ENCODE measurements around the gene PGK1.
"Not testable (repeated sequence)": the region's sequence is repeated elsewhere in the genome, so short reads cannot be mapped to it uniquely, and the experiment has no call there.

Gene PGK1

DNA sequence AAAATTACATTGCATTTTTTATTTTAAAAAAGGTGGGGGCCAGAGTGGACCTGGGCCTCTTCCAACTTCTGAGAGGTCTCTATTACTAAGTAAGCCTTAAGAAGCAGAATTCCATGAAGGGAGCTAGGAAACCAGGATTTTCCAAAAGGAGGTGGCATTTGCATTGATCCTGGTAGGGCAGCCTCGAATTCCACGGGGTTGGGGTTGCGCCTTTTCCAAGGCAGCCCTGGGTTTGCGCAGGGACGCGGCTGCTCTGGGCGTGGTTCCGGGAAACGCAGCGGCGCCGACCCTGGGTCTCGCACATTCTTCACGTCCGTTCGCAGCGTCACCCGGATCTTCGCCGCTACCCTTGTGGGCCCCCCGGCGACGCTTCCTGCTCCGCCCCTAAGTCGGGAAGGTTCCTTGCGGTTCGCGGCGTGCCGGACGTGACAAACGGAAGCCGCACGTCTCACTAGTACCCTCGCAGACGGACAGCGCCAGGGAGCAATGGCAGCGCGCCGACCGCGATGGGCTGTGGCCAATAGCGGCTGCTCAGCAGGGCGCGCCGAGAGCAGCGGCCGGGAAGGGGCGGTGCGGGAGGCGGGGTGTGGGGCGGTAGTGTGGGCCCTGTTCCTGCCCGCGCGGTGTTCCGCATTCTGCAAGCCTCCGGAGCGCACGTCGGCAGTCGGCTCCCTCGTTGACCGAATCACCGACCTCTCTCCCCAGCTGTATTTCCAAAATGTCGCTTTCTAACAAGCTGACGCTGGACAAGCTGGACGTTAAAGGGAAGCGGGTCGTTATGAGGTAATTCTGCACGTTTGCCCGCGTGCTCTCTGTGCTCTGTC lies at the start of gene PGK1:
Gene PGK1 (plus strand): TSS at position 626 of the 824 bp plus-strand sequence. CDS start 93 bp downstream, at position 719.
- DNase-seq (ENCODE audit: low read depth), result peak; percentile 98

DNA sequence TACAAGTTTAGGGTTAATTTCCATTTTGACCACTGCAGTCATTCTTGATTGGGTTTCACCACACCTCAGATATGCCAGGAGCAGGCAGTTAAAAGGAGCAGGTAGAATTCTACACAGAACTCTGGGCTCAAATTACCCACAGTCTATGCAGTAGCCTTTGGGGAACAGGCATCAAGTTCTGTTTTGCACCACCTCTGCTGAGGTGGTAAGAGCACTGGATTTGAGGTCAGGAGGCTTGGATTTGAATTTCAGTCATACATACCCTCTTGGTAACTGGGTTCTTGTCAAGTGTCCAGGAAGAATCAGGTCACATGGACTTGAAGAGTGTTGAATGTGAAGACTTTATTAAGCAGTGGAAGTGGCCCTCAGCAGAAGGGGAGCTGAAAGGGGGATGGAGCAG lies 40.4 kb upstream of the PGK1 start:
- no peak for DNase-seq (ENCODE audit: low read depth)

- no peak for DNase-seq (ENCODE audit: low read depth)
Measured at GRCh38 chrX:78064152-78064551, 39.9 kb upstream of the PGK1 start.

GRCh38 chrX:78064698-78065601 lies 39.1 kb upstream of the PGK1 start:
- peak; percentile 48 for DNase-seq (ENCODE audit: low read depth)

- no peak for DNase-seq (ENCODE audit: low read depth)
Measured at GRCh38 chrX:78066110-78066509, 37.9 kb upstream of the PGK1 start.

- no peak for DNase-seq (ENCODE audit: low read depth)
Measured at GRCh38 chrX:78071331-78071730, 32.7 kb upstream of the PGK1 start.

DNA sequence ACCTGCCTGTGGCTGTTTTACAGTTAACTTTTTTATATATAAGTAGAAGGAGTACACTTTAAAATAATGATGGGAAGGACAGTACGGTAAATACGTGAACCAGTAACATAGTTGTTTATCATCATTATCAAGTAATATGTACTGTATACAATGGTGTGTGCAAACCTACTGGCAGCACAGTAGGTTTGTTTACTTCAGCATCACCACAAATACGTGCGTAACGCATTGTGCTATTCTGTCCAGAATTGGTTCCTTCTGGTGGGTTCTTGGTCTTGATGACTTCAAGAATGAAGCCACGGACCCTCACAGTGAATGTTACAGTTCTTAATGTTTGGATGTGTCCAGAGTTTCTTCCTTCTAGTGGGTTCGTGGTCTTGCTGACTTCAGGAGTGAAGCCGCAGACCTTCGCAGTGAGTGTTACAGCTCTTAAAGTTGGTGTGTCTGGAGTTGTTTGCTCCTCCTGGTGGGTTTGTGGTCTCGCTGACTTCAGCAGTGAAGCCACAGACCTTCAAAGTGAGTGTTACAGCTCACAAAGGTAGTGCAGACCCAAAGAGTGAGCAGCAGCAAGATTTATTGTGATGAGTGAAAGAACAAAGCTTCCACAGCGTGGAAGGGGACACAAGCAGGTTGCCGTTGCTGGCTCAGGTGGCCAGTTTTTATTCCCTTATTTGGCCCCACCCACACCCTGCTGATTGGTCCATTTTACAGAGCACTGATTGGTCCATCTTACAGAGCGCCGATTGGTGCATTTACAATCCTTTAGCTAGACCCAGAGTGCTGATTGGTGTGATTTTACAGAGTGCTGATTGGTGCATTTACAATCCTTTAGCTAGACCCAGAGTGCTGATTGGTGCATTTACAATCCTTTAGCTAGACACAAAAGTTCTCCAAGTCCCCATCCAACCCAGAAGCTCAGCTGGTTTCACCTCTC lies 30.6 kb upstream of the PGK1 start:
- not testable (repeated sequence) for DNase-seq (ENCODE audit: low read depth)

- no peak for DNase-seq (ENCODE audit: low read depth)
Measured at GRCh38 chrX:78074088-78074487, 30.0 kb upstream of the PGK1 start.

DNA sequence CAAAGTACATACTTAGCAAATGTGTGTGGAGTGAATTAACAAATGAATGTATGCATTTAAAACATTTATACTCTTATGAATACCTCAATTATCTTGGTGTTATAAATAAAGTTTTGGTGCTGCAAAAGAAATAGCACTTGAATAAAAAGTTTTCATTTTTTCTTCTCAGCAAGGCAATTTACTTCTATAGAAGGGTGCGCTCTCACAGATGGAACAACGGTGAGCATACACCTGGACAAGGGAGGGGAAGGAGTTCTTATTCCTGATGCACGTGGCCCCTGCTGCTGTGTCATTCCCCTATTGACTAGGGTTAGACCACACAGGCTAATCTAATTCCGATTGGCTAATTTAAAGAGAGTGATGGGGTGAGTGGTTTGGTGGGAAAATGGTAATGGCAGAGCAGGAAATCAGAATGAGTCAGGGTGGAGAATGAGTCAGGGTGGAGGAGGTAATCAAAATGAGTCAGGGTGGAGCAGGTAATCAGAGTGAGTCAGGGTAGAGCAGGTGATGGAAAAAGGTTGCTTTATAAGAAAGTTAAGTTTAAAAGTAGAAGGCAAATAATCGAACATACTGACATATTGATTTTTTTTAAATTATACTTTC lies 28.2 kb upstream of the PGK1 start:
- DNase-seq (ENCODE audit: low read depth), result no peak

GRCh38 chrX:78081413-78081812 lies 22.6 kb upstream of the PGK1 start:
- not testable (repeated sequence) for DNase-seq (ENCODE audit: low read depth)

DNA sequence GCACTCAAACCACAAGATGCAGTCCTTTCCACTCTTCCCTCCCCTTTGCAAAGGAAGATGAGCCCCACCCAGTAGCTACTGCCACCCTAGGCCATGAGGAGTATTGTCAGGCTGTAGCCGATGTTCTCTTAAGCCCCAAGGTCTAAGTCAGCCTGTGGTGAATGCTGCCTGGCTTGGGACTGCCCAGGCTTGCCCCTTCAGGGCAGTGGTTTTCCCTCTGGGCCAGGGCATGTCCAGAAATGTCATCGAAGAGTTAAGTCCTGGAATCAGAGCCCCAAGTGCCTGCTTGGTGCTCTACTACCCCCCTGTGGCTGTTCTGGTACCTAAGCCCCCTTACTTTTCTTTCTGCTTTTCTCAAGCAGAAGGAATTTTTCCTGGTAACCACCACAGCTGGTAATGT lies 11.8 kb upstream of the PGK1 start:
- peak; percentile 46 for DNase-seq (ENCODE audit: low read depth)

DNA sequence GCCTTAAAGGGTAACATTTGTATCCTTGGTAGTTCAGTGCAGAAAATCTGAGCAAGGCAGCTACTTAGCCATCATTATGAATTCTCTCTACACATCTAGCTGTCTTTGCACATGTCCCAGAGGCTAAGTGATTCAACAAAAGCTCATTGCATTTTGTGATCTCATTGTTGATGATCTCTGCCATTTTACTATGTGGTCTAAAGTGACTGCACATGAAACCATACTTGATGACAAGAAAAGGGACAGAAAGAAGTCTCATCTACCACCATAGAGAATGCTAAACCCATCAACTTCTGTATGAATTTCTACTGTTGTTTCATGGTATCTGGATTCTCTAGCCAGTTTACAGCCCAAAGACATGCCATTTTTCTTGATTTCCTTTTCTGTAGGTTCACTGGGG lies 5.9 kb upstream of the PGK1 start:
- no peak for DNase-seq (ENCODE audit: low read depth)

- DNase-seq (ENCODE audit: low read depth), result no peak
Measured at GRCh38 chrX:78102091-78102490, 2.0 kb upstream of the PGK1 start.

GRCh38 chrX:78103001-78103622 lies 936 bp upstream of the PGK1 start:
- no peak for DNase-seq (ENCODE audit: low read depth)

DNA sequence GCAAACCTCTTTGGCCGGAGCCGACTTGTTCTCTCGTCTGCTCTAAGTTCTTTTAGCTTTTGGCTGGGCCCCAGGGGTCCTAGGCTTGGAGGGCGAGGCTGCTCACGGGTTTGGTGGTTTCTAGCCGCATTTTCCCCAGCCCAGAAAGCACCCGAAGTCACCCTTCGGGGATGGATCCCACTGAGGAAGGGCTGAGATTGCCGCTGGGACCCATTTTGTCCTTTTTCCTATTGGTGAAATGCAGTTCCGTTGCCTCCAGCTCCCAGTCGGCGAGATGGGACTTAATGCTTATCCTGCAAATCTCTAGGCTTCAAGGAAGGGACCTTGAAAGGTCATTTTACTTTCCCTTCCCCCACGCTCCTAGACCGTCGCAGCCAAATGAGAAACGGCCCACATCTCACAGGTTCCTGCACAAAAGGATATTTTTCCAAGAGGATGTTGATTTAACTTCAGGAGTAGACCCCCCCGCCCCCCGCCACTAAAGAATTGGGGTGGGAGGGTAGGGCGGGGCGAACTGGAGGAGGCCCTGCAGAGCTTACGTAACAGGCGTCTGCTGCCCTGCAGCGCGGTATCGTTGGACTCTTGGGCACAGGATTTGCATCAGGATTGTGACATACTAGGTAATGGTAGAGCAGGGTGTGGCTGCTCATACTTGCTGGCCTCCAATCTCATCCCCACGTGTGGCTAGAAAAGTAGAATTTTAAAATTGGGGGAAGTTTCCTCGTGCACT lies 564 bp downstream of the PGK1 start:
- peak; percentile 69 for DNase-seq (ENCODE audit: low read depth)

DNA sequence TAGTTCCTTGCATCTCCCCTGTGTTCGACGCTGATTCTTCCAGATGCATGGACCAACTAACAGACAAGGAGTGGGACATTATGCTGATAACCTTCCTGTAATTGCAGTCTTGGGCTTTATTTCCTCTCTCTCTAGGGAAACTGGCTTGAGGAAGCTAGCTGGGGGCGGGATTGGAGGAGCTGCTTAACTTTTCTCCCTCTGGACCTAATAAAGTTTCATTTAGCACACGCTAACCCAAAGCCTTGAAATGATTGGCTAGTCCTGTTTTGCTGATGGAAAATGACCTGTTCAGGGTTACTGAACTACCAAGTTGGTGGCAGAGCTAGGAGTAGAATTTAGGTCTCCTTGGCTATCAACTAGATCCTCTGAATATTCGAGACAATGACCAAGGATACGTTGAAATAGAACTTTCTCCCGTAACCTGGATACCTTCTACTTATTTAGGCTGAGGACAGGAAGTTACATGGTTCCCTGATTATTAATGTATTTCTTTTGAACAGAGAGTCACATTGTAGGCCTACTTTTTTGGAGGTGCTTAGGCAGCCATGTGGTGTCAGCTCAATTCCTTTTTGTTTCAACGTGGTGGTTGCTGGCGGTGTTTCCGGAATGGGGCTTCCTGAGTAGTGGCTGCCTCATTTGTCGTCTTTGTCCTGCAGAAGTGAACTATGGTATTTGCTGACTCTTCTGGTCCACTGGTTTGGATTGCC lies 2.0 kb downstream of the PGK1 start:
- DNase-seq (ENCODE audit: low read depth), result no peak

- no peak for DNase-seq (ENCODE audit: low read depth)
Measured at GRCh38 chrX:78106651-78106986, 2.6 kb downstream of the PGK1 start.

- DNase-seq (ENCODE audit: low read depth), result no peak
Measured at GRCh38 chrX:78109458-78109857, 5.4 kb downstream of the PGK1 start.

DNA sequence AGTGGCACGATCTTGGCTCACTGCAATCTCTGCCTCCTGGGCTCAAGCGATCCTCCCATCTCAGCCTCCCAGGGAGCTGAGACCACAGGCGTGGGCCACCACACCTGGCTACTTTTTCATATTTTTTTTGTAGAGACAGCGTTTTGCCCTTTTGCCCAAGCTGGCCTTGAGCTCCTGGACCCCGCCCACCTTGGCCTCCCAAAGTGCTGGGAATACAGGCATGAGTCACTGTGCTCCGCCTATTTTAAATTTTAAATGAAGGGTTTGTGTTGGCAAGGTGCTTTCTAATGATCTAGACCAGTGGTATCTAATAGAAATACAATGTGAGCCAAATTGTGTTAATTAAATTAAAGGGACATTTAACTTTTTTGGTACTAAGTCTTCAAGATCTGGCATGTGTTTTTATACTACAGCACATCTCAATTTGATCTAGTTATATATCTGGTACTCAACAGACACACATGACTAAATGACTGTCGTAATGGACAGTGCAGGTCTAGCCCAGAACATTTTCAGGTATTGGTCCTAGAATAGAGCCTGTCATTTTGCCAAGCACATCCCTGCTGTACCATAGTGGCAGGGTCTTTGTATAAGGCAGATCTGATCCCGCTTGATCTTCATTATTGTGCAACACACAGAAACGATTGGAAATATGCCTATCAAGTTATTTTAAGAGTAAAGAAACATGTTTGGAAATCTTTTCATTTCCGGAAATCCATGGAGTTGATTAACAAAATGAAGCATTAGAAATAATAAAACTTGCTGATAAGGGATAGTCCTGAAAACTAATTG lies 7.3 kb downstream of the PGK1 start:
- no peak for DNase-seq (ENCODE audit: low read depth)
